K562 (cell line): ENCODE results near the gene RELL2. TPM values are rescaled to one million over a fixed set of nuclear protein-coding genes. Genes with fewer than 3 reads are reported as not detected.

Source experiments
- BMI1 ChIP-seq: fragments of 150-350 bp; IDR thresholded peaks from 2 replicates; pipeline ENCODE4 v1.6.1; 2014; ENCODE audit warnings: low read length
- CREB3L1 ChIP-seq: fragments of 450-650 bp; IDR thresholded peaks from 2 replicates; pipeline ENCODE4 v1.6.1; 2014; ENCODE audit warnings: low read depth, mild to moderate bottlenecking, moderate library complexity, borderline replicate concordance
- E2F4 ChIP-seq: sonication (generic); formaldehyde crosslinking; IDR thresholded peaks from 2 replicates; pipeline ENCODE4 v1.8.0; 2022; ENCODE audit warnings: mild to moderate bottlenecking, low read depth, missing genetic modification reagents
- E2F6 ChIP-seq, 2 experiments: IDR thresholded peaks; 2 replicates each; pipeline ENCODE4 v1.6.1; 2011; ENCODE audit warnings: borderline replicate concordance in 1 of 2, control low read depth in 1 of 2, low read depth in 1 of 2, low read length in 1 of 2, mild to moderate bottlenecking in 1 of 2, mixed read lengths in 1 of 2, moderate library complexity in 1 of 2; ENCODE audit not compliant: insufficient read depth in 1 of 2, insufficient read length in 1 of 2, poor library complexity in 1 of 2, severe bottlenecking in 1 of 2; ENCODE audit errors: extremely low read depth in 1 of 2
- ELF1 ChIP-seq: fragments of 200-800 bp; sonication (Bioruptor generic); IDR thresholded peaks from 2 replicates; pipeline ENCODE4 v1.6.1; 2016; ENCODE audit warnings: missing genetic modification characterization, missing compliant biosample characterization
- ETV1 ChIP-seq: fragments of 450-650 bp; conservative IDR thresholded peaks from 2 replicates; pipeline ENCODE4 v1.6.1; 2016; ENCODE audit warnings: missing genetic modification characterization, control low read depth, low read depth, missing compliant biosample characterization
- MLLT1 ChIP-seq, 2 experiments: fragments of 450-650 bp; IDR thresholded peaks; 2 replicates each; pipeline ENCODE4 v1.6.1; 2016
- TAF7 ChIP-seq: fragments of 450-650 bp; IDR thresholded peaks from 2 replicates; pipeline ENCODE4 v1.6.1; 2016; ENCODE audit warnings: missing genetic modification characterization, missing compliant biosample characterization
- TFAP4 ChIP-seq: sonication (generic); formaldehyde crosslinking; IDR thresholded peaks from 2 replicates; pipeline ENCODE4 v1.8.0; 2022; ENCODE audit warnings: missing genetic modification reagents, mild to moderate bottlenecking, moderate library complexity, borderline replicate concordance
- ZBTB1 ChIP-seq: sonication (generic); formaldehyde crosslinking; IDR thresholded peaks from 2 replicates; pipeline ENCODE4 v1.8.1; 2023; ENCODE audit warnings: missing genetic modification reagents, low read depth, mild to moderate bottlenecking, borderline replicate concordance
- ZNF212 ChIP-seq: fragments of 450-650 bp; formaldehyde crosslinking; IDR thresholded peaks from 2 replicates; pipeline ENCODE4 v1.4.0; 2020; ENCODE audit warnings: mild to moderate bottlenecking
- ZNF23 ChIP-seq: fragments of 250-450 bp; sonication (Bioruptor Pico); IDR thresholded peaks from 2 replicates; pipeline ENCODE4 v1.4.0; 2020; ENCODE audit warnings: mild to moderate bottlenecking
- ZNF274 ChIP-seq: IDR thresholded peaks from 2 replicates; pipeline ENCODE4 v1.6.1; 2011; ENCODE audit warnings: low read depth, mild to moderate bottlenecking, low read length, moderate library complexity, borderline replicate concordance
- ZNF445 ChIP-seq: fragments of 250-450 bp; sonication (Bioruptor Pico); IDR thresholded peaks from 2 replicates; pipeline ENCODE4 v1.4.0; 2020; ENCODE audit warnings: low read depth, mild to moderate bottlenecking, moderate library complexity
- ZNF551 ChIP-seq: fragments of 250-450 bp; sonication (Bioruptor Pico); IDR thresholded peaks from 2 replicates; pipeline ENCODE4 v1.5.0; 2021; ENCODE audit warnings: mild to moderate bottlenecking, moderate library complexity
- ZNF592 ChIP-seq: fragments of 450-650 bp; IDR thresholded peaks from 2 replicates; pipeline ENCODE4 v1.6.1; 2017; ENCODE audit warnings: antibody characterized with exemption, mild to moderate bottlenecking
- polyA plus RNA-seq, 8 experiments: library from polyadenylated mRNA; depleted of rRNA in 4 of 8; stranded (reverse) in 5 of 8; unstranded in 3 of 8; fragments of >200 nt; fragmentation: Nextera tagmentation in 2 of 8; fragmentation: Illumina TruSeq in 1 of 8; extraction: Ambion mirVana in 2 of 8; extraction: Trizol in 1 of 8; gene quantifications; 2 replicates each; pipeline versions ENCODE4 v1.2.1 to v1.2.3, GENCODE V29; 2011 to 2014; ENCODE audit warnings: inconsistent platforms in 1 of 8, missing spikeins in 1 of 8
- total RNA-seq, 7 experiments: library from RNA; depleted of rRNA in 6 of 7; stranded (reverse); fragments of >200 nt in 6 of 7; fragmentation: Illumina TruSeq in 2 of 7; extraction: Trizol in 2 of 7; gene quantifications; 2 replicates each; pipeline versions ENCODE4 v1.2.1 to v1.2.3, GENCODE V29; 2011 to 2021; ENCODE audit warnings: low replicate concordance in 1 of 7

Gene RELL2
- total and polyA plus RNA-seq, 9 of the 15 experiments (the other 6 are each of a cell fraction or from before 2014, with no cell fraction given): 0.06 to 36.0 (median 14.3) TPM

- peak; percentile 78 to 80 for TF ChIP-seq E2F6 (IDR thresholded peaks at IDR 0.05; ENCODE audit: borderline replicate concordance in 1 of 2, extremely low read depth in 1 of 2, insufficient read depth in 1 of 2, insufficient read length in 1 of 2, low read depth in 1 of 2, low read length in 1 of 2, poor library complexity in 1 of 2, severe bottlenecking in 1 of 2)
- TF ChIP-seq ZNF274: no peak
- TF ChIP-seq ETV1 (tag): peak; percentile 94
- no peak for TF ChIP-seq ZNF445 (CRISPR knock-in tag)
- no peak for TF ChIP-seq ZNF551 (CRISPR knock-in tag)
- peak; percentile 92 for TF ChIP-seq TFAP4 (CRISPR knock-in tag)
- no peak for TF ChIP-seq TAF7 (tag)
- TF ChIP-seq CREB3L1: peak; percentile 87; the same call in 1 of the 2 replicates
- no peak for TF ChIP-seq ZNF23 (CRISPR knock-in tag)
- no peak for TF ChIP-seq E2F4
- TF ChIP-seq ELF1: peak; percentile 99
- TF ChIP-seq ZBTB1 (CRISPR knock-in tag): no peak
- TF ChIP-seq MLLT1 (IDR thresholded peaks at IDR 0.05): peak in 1 of 2 experiments; percentile 51; a peak in 1 of 4 replicates
- no peak for TF ChIP-seq ZNF212 (CRISPR knock-in tag)
- peak; percentile 86 for TF ChIP-seq ZNF592
- no peak for TF ChIP-seq BMI1
These were observed 17.8 kb upstream of the RELL2 start, which contains the start of gene DIAPH1 (continued) for GRCh38 chr5:141618804-141619554.
